HG03432 (cell line): ENCODE data around the gene ATP5F1D.

ENCODE experiments used
- ATAC-seq: cut with Tn5 transposase; IDR thresholded peaks from one replicate; pipeline ENCODE4 v1.9.1; 2021; ENCODE audit warnings: mild to moderate bottlenecking, moderate library complexity; ENCODE audit not compliant: unreplicated experiment

The ATP5F1D gene

DNA sequence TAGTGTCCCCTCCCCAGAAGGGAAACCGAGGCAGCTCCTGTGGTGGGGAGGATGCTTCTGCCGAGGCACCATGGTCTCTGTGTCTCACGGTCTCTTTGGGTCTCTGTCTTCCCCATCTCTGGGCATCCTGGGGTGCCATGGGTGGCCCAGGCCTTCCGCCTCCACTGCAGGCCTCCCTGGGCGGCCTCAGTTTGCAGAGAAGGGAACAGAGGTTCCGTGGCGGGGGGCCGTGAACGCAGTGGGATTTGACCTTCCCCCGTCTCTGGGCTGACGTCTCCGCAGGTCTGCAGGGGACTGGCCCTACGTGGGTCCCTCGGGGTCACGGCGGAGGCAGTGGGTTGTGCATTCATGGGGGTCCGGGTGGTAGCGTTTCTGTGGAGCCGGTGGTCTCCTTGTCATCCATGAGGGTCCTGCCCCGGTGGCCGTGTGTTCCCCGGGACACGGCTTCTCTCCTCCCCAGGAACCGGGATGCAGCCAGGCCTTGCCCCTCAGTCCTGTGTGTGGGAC lies 48.7 kb downstream of the ATP5F1D start:
- ATAC-seq, result no peak

DNA sequence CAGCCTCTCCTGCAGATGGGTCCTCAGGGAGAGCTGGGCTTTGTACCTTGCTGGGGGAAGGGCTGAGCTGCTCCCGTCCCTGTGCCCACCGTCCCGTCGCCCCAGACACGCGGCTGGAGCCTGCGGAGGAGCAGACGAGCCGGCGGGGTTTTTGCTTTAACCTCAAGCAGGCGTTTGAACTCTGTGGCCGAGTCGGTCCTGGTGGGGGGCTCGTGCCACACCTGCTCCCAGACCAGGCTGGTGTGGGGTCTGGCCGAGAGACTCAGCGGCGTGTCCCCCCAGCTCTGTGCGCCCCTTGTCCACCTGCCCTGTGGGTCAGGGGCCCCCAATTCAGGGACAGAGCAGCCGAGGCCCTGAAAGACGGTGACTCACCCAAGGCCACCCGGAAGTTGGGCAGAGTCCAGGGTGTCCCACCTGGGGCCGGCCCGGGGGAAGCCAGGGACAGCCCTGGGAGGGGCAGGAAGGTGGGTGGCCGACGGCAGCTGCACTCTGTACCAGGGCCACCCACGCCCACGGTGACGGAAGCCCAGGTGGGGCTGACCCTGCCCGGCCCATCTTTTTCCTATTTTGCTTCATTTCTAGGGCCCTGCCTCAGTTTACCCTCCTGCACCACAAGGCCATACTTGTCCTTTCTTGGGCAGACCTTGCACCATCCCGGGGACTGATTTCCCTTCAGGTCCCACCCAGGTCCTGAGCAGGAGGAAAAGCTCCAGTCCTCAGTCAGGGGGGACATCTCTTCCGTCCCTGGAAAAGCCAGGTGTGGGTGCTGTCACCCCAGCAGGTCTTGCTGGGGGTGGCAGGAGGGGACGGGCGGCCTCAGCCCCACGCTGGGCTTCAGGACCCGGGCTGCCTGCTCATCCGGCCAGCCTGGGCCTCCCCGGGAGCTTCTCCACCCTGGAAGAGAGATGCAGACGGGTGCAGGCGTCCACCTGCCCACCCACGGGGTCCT lies 49.4 kb downstream of the ATP5F1D start:
- no peak for ATAC-seq

DNA sequence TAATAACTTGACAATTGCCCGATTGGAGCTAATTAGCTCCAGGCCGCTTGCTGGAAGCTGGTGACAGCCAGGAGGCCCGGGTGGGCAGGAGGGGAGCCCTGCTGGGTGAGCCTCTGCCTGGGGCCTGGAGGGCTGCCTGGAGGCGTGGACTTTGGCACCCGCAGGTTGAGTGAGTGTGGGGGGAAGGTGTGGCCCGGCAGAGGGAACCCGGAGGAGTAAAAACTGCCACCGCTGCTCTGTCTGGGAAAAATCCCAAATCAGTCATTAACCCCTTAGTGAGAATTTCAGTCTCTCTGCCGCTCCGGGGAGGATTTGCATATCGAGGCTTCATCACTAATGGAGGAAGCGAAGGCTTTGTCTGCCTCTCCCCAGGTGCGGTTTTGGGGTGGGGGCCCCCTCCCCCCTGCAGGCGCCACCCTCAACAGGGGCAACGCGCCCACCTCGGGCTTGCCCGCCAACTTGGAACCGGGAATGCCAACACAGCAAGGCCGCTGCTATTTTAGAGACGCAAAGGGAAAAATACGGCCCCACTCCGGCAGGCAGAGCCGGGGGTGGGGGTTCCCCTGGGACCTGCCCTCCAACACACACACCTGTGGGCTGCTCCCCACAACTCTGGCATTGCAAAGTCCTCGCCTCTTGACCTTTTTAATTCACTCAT lies 50.3 kb downstream of the ATP5F1D start:
- ATAC-seq, result no peak

DNA sequence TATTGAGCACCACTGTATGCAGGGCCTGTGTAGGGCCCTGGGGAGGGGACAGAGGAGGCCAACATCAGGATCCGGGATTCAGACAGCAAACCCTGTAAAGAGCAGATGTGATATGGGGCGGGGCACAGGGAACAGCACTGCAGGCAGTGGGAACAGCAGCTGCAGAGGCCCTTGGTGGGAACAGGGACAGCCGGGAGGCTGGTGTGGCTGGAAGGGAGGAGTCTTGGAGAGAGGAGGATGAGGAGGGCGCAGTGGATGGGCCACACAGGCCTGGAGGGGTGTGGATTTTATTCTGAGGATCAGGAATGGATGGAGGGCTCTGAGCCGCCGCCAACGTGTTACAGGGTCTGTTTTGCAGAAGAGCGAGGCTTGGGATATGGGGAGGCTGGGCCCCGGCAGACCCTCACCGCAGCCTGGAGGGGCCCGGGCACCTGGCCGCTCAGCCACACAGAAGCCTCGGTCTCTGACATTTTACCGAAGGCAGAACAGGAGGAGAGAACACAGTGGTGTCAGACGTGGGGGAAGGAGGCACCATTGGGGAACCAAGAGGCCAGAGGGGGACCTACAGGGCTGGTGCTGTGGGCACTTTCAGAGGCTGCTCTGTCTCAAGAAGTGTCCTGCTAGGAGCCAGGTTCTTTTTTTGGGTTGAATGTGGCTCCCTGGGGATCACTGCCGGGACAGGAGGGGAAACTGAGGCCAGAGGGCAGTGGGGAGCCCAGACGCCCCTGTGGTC lies 51.0 kb downstream of the ATP5F1D start:
- ATAC-seq, result no peak

DNA sequence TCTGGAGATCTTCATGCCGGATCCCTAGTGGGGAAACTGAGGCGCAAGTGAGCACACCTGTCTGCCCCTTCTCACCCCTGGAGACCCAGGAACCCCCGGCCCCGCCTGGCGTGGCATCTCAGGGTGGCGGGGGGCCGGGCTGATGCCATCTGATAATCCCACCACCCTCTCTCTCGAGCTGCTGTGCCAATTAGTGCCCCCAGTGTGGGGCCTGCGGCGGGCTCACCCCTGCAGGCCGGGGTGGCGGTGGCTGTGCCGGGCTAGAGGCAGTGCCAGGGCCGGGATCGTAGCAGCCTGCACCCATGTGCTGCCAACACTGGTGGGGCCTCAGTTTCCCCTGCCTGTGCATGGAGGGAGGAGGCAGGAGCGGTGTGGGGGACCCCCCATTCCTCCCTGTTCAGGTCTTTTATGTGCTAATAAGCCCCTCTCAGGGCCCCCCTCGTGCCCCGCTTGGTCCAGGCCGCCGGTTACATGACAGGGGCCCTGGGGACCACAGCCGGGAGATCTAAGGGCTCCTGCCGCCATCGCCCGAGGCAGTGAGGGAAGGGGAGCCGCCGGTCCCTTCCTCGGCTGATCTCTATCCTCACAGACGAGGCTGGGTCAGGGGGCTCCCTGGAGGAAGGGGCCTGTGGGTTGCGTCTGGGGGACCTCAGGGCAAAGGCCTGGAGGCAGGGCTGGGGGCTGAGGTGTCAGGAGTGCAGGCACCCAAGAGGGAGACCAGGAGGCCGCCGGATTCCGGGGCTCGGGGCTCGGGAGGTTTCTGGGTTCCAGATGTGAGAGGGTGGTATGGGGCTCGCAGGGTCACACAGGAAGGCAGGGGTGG lies 52.4 kb downstream of the ATP5F1D start:
- ATAC-seq, result no peak
